GM12892 (cell line): Measurements from ENCODE around the gene ZNF621.

ENCODE experiments used
- POLR2A ChIP-seq: IDR thresholded peaks from 2 replicates; pipeline ENCODE4 v1.6.1; 2011; ENCODE audit warnings: low read depth, low read length, control low read depth
- POLR2AphosphoS5 ChIP-seq: IDR thresholded peaks from 2 replicates; pipeline ENCODE4 v1.6.1; 2011; ENCODE audit warnings: low read depth, low read length, control low read depth
- TAF1 ChIP-seq: IDR thresholded peaks from 2 replicates; pipeline ENCODE4 v1.6.1; 2011; ENCODE audit warnings: low read depth, mild to moderate bottlenecking, control low read depth, low read length, borderline replicate concordance

GRCh38 chr3:40524222-40524567 is 565 bp upstream of the ZNF621 start:
- no peak for TF ChIP-seq POLR2A
- no peak for TF ChIP-seq POLR2AphosphoS5
- TF ChIP-seq TAF1 = no peak
